ENCODE data around the gene KCNK2.

- TF ChIP-seq GABPA (IDR thresholded peaks at IDR 0.05; ENCODE audit: low read depth) (no peak), MAX (IDR thresholded peaks at IDR 0.05; ENCODE audit: low read depth) (no peak), EZH2phosphoT487 (IDR thresholded peaks at IDR 0.05; ENCODE audit: borderline replicate concordance, low read depth) (no peak), CTCF (IDR thresholded peaks at IDR 0.05) (no peak), TAF1 (IDR thresholded peaks at IDR 0.05; ENCODE audit: borderline replicate concordance, low read depth, low read length) (no peak), SIN3A (IDR thresholded peaks at IDR 0.05; ENCODE audit: borderline replicate concordance, low read depth, low read length) (no peak), SMC3 (IDR thresholded peaks at IDR 0.05; ENCODE audit: low read depth, low read length) (no peak), REST (IDR thresholded peaks at IDR 0.05; ENCODE audit: low read depth, low read length) (no peak), RAD21 (IDR thresholded peaks at IDR 0.05; ENCODE audit: low read length) (no peak), GATA2 (CRISPR knock-in tag; IDR thresholded peaks at IDR 0.05) (no peak), ZBTB33 (IDR thresholded peaks at IDR 0.05; ENCODE audit: borderline replicate concordance, low read depth) (no peak), TCF12 (IDR thresholded peaks at IDR 0.05) (no peak)
- TF ChIP-seq, protein P1, sequence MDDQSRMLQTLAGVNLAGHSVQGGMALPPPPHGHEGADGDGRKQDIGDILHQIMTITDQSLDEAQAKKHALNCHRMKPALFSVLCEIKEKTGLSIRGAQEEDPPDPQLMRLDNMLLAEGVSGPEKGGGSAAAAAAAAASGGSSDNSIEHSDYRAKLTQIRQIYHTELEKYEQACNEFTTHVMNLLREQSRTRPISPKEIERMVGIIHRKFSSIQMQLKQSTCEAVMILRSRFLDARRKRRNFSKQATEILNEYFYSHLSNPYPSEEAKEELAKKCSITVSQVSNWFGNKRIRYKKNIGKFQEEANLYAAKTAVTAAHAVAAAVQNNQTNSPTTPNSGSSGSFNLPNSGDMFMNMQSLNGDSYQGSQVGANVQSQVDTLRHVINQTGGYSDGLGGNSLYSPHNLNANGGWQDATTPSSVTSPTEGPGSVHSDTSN (IDR thresholded peaks at IDR 0.05), result no peak
- TF ChIP-seq, protein P2, sequence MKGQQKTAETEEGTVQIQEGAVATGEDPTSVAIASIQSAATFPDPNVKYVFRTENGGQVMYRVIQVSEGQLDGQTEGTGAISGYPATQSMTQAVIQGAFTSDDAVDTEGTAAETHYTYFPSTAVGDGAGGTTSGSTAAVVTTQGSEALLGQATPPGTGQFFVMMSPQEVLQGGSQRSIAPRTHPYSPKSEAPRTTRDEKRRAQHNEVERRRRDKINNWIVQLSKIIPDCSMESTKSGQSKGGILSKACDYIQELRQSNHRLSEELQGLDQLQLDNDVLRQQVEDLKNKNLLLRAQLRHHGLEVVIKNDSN (IDR thresholded peaks at IDR 0.05; ENCODE audit: borderline replicate concordance, low read depth), result no peak
Observed at GRCh38 chr1:215166886-215167285, 84.3 kb downstream of the KCNK2 start.
